HepG2 (cell line): Measurements from ENCODE around the gene CDC20B. TPM values are rescaled to one million over a fixed set of nuclear protein-coding genes. Genes with fewer than 3 reads are reported as not detected.

Source experiments
- ARNT2 ChIP-seq: sonication (generic); formaldehyde crosslinking; IDR thresholded peaks from 2 replicates; pipeline ENCODE4 v1.8.0; 2022; ENCODE audit warnings: mild to moderate bottlenecking, low read depth, missing genetic modification reagents, moderate library complexity
- BORCS8-MEF2B ChIP-seq: sonication (generic); formaldehyde crosslinking; IDR thresholded peaks from 2 replicates; pipeline ENCODE4 v1.8.0; 2022; ENCODE audit warnings: mild to moderate bottlenecking, missing genetic modification reagents
- ERF ChIP-seq: IDR thresholded peaks from 2 replicates; pipeline ENCODE4 v1.6.1; 2018; ENCODE audit warnings: missing biosample characterization, missing genetic modification reagents
- GABPB1 ChIP-seq: IDR thresholded peaks from 2 replicates; pipeline ENCODE4 v1.6.1; 2016; ENCODE audit warnings: mild to moderate bottlenecking, missing genetic modification reagents, moderate library complexity, missing compliant biosample characterization
- IKZF1 ChIP-seq: fragments of 450-650 bp; IDR thresholded peaks from 2 replicates; pipeline ENCODE4 v1.7.1; 2016
- NFKB2 ChIP-seq: sonication (generic); formaldehyde crosslinking; IDR thresholded peaks from 2 replicates; pipeline ENCODE4 v1.4.0; 2020; ENCODE audit warnings: missing genetic modification reagents, borderline replicate concordance
- SALL1 ChIP-seq: sonication (generic); formaldehyde crosslinking; IDR thresholded peaks from 2 replicates; pipeline ENCODE4 v1.8.0; 2022; ENCODE audit warnings: mild to moderate bottlenecking, missing genetic modification reagents
- SAP130 ChIP-seq: IDR thresholded peaks from 2 replicates; pipeline ENCODE4 v1.6.1; 2016; ENCODE audit warnings: low read depth
- TARDBP ChIP-seq: sonication (generic); formaldehyde crosslinking; IDR thresholded peaks from 2 replicates; pipeline ENCODE4 v1.8.0; 2022; ENCODE audit warnings: mild to moderate bottlenecking, missing genetic modification reagents
- XRCC5 ChIP-seq: fragments of 200-400 bp; formaldehyde crosslinking; optimal IDR thresholded peaks from 2 replicates; pipeline ENCODE3; 2017; ENCODE audit warnings: mild to moderate bottlenecking, low read length
- ZBTB38 ChIP-seq: sonication (generic); formaldehyde crosslinking; IDR thresholded peaks from 2 replicates; pipeline ENCODE4 v1.5.1; 2020; ENCODE audit warnings: mild to moderate bottlenecking, missing genetic modification reagents
- ZBTB7B ChIP-seq: sonication (generic); formaldehyde crosslinking; IDR thresholded peaks from 2 replicates; pipeline ENCODE4 v1.4.0; 2020; ENCODE audit warnings: missing genetic modification reagents
- ZNF883 ChIP-seq: sonication (generic); formaldehyde crosslinking; IDR thresholded peaks from 2 replicates; pipeline ENCODE4 v1.5.1; 2020; ENCODE audit warnings: mild to moderate bottlenecking, missing genetic modification reagents; ENCODE audit errors: not compliant biosample characterization
- polyA plus RNA-seq, 8 experiments: library from polyadenylated mRNA; depleted of rRNA in 3 of 8; stranded (reverse) in 7 of 8; unstranded in 1 of 8; fragments of >200 nt; fragmentation: Illumina TruSeq in 4 of 8; extraction: Trizol in 4 of 8; gene quantifications; 2 replicates each; pipeline versions ENCODE4 v1.2.1 to v1.2.3, GENCODE V29; 2011 to 2016; ENCODE audit warnings: low read depth in 4 of 8, missing spikeins in 1 of 8, mixed read lengths in 1 of 8; ENCODE audit not compliant: insufficient read depth in 1 of 8
- total RNA-seq, 5 experiments: library from RNA; depleted of rRNA; stranded (reverse); fragments of >200 nt; fragmentation: Illumina TruSeq; extraction: Trizol; gene quantifications; 2 replicates each; pipeline ENCODE4 v1.2.3, GENCODE V29; 2016; ENCODE audit warnings: low read depth in 1 of 5
- TF ChIP-seq, protein P1 (sequence below): sonication (generic); formaldehyde crosslinking; IDR thresholded peaks from 2 replicates; pipeline ENCODE4 v1.5.1; 2020; ENCODE audit warnings: mild to moderate bottlenecking, missing genetic modification reagents, borderline replicate concordance
- TF ChIP-seq, protein P2 (sequence below): sonication (generic); formaldehyde crosslinking; IDR thresholded peaks from 2 replicates; pipeline ENCODE4 v1.4.0; 2020; ENCODE audit warnings: mild to moderate bottlenecking, missing genetic modification reagents
- TF ChIP-seq, protein P3 (sequence below): sonication (generic); formaldehyde crosslinking; IDR thresholded peaks from 2 replicates; pipeline ENCODE4 v1.5.0; 2020; ENCODE audit warnings: mild to moderate bottlenecking, missing genetic modification reagents, moderate library complexity
- TF ChIP-seq, protein P4 (sequence below): sonication (generic); formaldehyde crosslinking; IDR thresholded peaks from 2 replicates; pipeline ENCODE4 v1.5.0; 2020; ENCODE audit warnings: missing genetic modification reagents
- TF ChIP-seq, protein P5 (sequence below): sonication (generic); formaldehyde crosslinking; IDR thresholded peaks from 2 replicates; pipeline ENCODE4 v1.4.0; 2020; ENCODE audit warnings: missing genetic modification reagents
- TF ChIP-seq, protein P6 (sequence below): sonication (generic); formaldehyde crosslinking; IDR thresholded peaks from 2 replicates; pipeline ENCODE4 v1.9.0; 2022; ENCODE audit warnings: missing genetic modification reagents, mild to moderate bottlenecking, borderline replicate concordance

The CDC20B gene
- total and polyA plus RNA-seq, 2 of the 13 experiments (the other 11 are each of a cell fraction or from before 2014, with no cell fraction given), result not detected

DNA sequence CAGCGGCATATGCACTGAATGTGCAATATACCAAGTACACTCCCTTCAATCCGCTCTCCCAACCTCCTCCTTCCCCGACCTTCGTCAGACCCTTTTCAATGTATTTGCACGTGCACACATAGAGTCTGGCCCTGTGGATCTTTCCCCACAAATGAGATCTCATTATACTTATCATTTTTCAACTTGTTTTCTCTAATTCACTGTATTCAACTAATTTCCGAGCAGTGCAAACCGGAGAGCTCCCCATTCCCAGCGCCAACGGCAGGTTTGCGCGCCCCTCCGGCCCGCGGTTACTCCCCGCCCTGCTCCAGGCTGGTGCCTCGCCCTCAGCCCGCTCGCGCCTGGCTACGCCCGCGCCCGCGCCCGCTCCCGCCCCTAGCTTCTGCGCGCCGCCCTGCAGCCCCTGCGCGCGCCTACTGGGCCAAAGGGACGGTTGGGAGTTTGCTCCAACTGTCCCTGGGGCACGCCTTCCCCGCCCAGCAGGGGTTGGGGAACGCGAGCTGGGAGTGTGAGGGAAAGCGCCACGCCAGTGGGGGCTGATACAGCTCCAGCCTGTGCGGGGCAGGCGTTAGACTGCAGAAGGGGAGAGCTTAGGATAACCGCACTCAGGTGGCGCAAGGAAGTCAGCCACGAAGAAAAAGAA is 3.3 kb upstream of the CDC20B start (continued):
- TF ChIP-seq, protein P1, sequence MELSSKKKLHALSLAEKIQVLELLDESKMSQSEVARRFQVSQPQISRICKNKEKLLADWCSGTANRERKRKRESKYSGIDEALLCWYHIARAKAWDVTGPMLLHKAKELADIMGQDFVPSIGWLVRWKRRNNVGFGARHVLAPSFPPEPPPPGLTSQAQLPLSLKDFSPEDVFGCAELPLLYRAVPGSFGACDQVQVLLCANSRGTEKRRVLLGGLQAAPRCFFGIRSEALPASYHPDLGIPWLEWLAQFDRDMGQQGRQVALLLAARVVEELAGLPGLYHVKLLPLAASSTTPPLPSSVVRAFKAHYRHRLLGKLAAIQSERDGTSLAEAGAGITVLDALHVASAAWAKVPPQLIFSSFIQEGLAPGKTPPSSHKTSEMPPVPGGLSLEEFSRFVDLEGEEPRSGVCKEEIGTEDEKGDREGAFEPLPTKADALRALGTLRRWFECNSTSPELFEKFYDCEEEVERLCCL, result no peak
- TF ChIP-seq, protein P2, sequence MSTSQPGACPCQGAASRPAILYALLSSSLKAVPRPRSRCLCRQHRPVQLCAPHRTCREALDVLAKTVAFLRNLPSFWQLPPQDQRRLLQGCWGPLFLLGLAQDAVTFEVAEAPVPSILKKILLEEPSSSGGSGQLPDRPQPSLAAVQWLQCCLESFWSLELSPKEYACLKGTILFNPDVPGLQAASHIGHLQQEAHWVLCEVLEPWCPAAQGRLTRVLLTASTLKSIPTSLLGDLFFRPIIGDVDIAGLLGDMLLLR (CRISPR knock-in tag), result peak; percentile 15; the same call in 1 of the 2 replicates
- no peak for TF ChIP-seq IKZF1
- 0 out of 2 replicates have a peak, but pooled peaks have one; percentile 20 for TF ChIP-seq ZBTB7B (CRISPR knock-in tag)
- TF ChIP-seq, protein P3, sequence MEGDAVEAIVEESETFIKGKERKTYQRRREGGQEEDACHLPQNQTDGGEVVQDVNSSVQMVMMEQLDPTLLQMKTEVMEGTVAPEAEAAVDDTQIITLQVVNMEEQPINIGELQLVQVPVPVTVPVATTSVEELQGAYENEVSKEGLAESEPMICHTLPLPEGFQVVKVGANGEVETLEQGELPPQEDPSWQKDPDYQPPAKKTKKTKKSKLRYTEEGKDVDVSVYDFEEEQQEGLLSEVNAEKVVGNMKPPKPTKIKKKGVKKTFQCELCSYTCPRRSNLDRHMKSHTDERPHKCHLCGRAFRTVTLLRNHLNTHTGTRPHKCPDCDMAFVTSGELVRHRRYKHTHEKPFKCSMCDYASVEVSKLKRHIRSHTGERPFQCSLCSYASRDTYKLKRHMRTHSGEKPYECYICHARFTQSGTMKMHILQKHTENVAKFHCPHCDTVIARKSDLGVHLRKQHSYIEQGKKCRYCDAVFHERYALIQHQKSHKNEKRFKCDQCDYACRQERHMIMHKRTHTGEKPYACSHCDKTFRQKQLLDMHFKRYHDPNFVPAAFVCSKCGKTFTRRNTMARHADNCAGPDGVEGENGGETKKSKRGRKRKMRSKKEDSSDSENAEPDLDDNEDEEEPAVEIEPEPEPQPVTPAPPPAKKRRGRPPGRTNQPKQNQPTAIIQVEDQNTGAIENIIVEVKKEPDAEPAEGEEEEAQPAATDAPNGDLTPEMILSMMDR (CRISPR knock-in tag), result peak; percentile 22; the same call in 1 of the 2 replicates
- TF ChIP-seq, protein P4, sequence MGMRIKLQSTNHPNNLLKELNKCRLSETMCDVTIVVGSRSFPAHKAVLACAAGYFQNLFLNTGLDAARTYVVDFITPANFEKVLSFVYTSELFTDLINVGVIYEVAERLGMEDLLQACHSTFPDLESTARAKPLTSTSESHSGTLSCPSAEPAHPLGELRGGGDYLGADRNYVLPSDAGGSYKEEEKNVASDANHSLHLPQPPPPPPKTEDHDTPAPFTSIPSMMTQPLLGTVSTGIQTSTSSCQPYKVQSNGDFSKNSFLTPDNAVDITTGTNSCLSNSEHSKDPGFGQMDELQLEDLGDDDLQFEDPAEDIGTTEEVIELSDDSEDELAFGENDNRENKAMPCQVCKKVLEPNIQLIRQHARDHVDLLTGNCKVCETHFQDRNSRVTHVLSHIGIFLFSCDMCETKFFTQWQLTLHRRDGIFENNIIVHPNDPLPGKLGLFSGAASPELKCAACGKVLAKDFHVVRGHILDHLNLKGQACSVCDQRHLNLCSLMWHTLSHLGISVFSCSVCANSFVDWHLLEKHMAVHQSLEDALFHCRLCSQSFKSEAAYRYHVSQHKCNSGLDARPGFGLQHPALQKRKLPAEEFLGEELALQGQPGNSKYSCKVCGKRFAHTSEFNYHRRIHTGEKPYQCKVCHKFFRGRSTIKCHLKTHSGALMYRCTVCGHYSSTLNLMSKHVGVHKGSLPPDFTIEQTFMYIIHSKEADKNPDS (CRISPR knock-in tag), result no peak
- TF ChIP-seq NFKB2 (CRISPR knock-in tag), result peak; percentile 25; the same call in 1 of the 2 replicates
- TF ChIP-seq ERF (CRISPR knock-in tag), result peak; percentile 24; the same call in 1 of the 2 replicates
- TF ChIP-seq TARDBP, result peak; percentile 59; the same call in 1 of the 2 replicates
- peak; percentile 49; the same call in 1 of the 2 replicates for TF ChIP-seq GABPB1
- TF ChIP-seq, protein P5, sequence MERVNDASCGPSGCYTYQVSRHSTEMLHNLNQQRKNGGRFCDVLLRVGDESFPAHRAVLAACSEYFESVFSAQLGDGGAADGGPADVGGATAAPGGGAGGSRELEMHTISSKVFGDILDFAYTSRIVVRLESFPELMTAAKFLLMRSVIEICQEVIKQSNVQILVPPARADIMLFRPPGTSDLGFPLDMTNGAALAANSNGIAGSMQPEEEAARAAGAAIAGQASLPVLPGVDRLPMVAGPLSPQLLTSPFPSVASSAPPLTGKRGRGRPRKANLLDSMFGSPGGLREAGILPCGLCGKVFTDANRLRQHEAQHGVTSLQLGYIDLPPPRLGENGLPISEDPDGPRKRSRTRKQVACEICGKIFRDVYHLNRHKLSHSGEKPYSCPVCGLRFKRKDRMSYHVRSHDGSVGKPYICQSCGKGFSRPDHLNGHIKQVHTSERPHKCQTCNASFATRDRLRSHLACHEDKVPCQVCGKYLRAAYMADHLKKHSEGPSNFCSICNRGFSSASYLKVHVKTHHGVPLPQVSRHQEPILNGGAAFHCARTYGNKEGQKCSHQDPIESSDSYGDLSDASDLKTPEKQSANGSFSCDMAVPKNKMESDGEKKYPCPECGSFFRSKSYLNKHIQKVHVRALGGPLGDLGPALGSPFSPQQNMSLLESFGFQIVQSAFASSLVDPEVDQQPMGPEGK (CRISPR knock-in tag), result peak; percentile 50; the same call in 1 of the 2 replicates
- TF ChIP-seq ZBTB38, result no peak
- TF ChIP-seq ZNF883, result peak; percentile 26
- TF ChIP-seq, protein P6, sequence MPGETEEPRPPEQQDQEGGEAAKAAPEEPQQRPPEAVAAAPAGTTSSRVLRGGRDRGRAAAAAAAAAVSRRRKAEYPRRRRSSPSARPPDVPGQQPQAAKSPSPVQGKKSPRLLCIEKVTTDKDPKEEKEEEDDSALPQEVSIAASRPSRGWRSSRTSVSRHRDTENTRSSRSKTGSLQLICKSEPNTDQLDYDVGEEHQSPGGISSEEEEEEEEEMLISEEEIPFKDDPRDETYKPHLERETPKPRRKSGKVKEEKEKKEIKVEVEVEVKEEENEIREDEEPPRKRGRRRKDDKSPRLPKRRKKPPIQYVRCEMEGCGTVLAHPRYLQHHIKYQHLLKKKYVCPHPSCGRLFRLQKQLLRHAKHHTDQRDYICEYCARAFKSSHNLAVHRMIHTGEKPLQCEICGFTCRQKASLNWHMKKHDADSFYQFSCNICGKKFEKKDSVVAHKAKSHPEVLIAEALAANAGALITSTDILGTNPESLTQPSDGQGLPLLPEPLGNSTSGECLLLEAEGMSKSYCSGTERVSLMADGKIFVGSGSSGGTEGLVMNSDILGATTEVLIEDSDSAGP (CRISPR knock-in tag), result peak; percentile 49; the same call in 1 of the 2 replicates
- TF ChIP-seq XRCC5, result peak; percentile 60
- TF ChIP-seq SAP130 (CRISPR knock-in tag), result peak; percentile 54
- peak; percentile 64; the same call in 1 of the 2 replicates for TF ChIP-seq ARNT2 (CRISPR knock-in tag)
- 0 out of 2 replicates have a peak, but pooled peaks have one; percentile 61 for TF ChIP-seq BORCS8-MEF2B (CRISPR knock-in tag)
- peak; percentile 69 for TF ChIP-seq SALL1
